Neural cell (in vitro differentiated cells): ENCODE measurements around the gene LSAMP.

Source experiments
- CTCF ChIP-seq: fragments of 450-650 bp; IDR thresholded peaks from 2 replicates; pipeline ENCODE4 v1.5.1; 2014; ENCODE audit warnings: antibody characterized with exemption, mild to moderate bottlenecking, moderate library complexity; ENCODE audit not compliant: poor library complexity, severe bottlenecking
- EP300 ChIP-seq: fragments of 450-650 bp; conservative IDR thresholded peaks from 2 replicates; pipeline ENCODE4 v1.6.1; 2014; ENCODE audit warnings: antibody characterized with exemption, mild to moderate bottlenecking, moderate library complexity; ENCODE audit not compliant: poor library complexity, severe bottlenecking
- MXI1 ChIP-seq: fragments of 450-650 bp; conservative IDR thresholded peaks from 2 replicates; pipeline ENCODE4 v1.6.1; 2014; ENCODE audit warnings: antibody characterized with exemption, mild to moderate bottlenecking; ENCODE audit not compliant: poor library complexity, severe bottlenecking
- SMC3 ChIP-seq: fragments of 450-650 bp; conservative IDR thresholded peaks from 2 replicates; pipeline ENCODE4 v1.6.1; 2014; ENCODE audit warnings: antibody characterized with exemption, mild to moderate bottlenecking, moderate library complexity; ENCODE audit not compliant: poor library complexity

GRCh38 chr3:115800489-115801075, 644.7 kb downstream of the LSAMP start:
- no peak for TF ChIP-seq CTCF
- no peak for TF ChIP-seq EP300
- TF ChIP-seq SMC3 = no peak
- no peak for TF ChIP-seq MXI1
